GM12878 (cell line): ENCODE data around the gene ADAM10. TPM values are rescaled to one million over a fixed set of nuclear protein-coding genes. Genes with fewer than 3 reads are reported as not detected.

Experiments
- polyA plus RNA-seq, 11 experiments: library from polyadenylated mRNA; depleted of rRNA in 4 of 11; unstranded in 6 of 11; stranded (reverse) in 5 of 11; fragments of >200 nt; fragmentation: Nextera tagmentation in 4 of 11; fragmentation: Illumina TruSeq in 1 of 11; extraction: Ambion mirVana in 4 of 11; extraction: Trizol in 1 of 11; gene quantifications; 1 replicate in 1 of 11; 2 replicates in 10 of 11; pipeline versions ENCODE4 v1.2.1 to v1.2.3, GENCODE V29; 2011 to 2016; ENCODE audit warnings: inconsistent platforms in 2 of 11, missing spikeins in 2 of 11, low read depth in 1 of 11
- small RNA-seq: library from RNA; depleted of rRNA; stranded (forward); fragments of <200 nt; gene quantifications from one replicate; pipeline ENCODE3, GENCODE V24; 2014
- total RNA-seq, 4 experiments: library from RNA; depleted of rRNA in 3 of 4; stranded (reverse); fragments of >200 nt in 3 of 4; fragmentation: Illumina TruSeq in 1 of 4; extraction: Trizol in 1 of 4; gene quantifications; 2 replicates each; pipeline versions ENCODE4 v1.2.1 to v1.2.3, GENCODE V29; 2013 to 2021

Gene ADAM10
- total and polyA plus RNA-seq, 10 of the 15 experiments (the other 5 are each of a cell fraction or from before 2014, with no cell fraction given), result 10.0 to 88.9 (median 51.7) TPM

Small RNA genes within 50 kb of the gene (small RNA-seq; reads per million reads assigned to genes)
- gene AC091046.1 (not detected), gene RF00012 (not detected)

Other genes with a start within 250 kb of the ADAM10 start
- 2.7 and 2.8 TPM in 2 replicates for gene MINDY2, start 21.6 kb upstream of the ADAM10 start, total RNA-seq (2014; rRNA removed)
- 3.6 and 3.8 TPM in 2 replicates for gene MINDY2, start 21.6 kb upstream of the ADAM10 start, total RNA-seq (2014; rRNA removed; fragmentation: Illumina TruSeq; extraction: Trizol)
- 4.2 and 5.2 TPM in 2 replicates for gene MINDY2, start 21.6 kb upstream of the ADAM10 start, total RNA-seq (2021)
- 6.0 and 12.9 TPM in 2 replicates for gene MINDY2, start 21.6 kb upstream of the ADAM10 start, polyA plus RNA-seq (2011; rRNA removed)
- 2.4 and 3.3 TPM in 2 replicates for gene MINDY2, start 21.6 kb upstream of the ADAM10 start, polyA plus RNA-seq (2014; fragmentation: Illumina TruSeq; extraction: Trizol)
- gene MINDY2, start 21.6 kb upstream of the ADAM10 start, polyA plus RNA-seq (2014; fragmentation: Nextera tagmentation; extraction: Ambion mirVana), result under 1 TPM; 0.73 to 0.74 TPM
- gene MINDY2, start 21.6 kb upstream of the ADAM10 start, polyA plus RNA-seq (2014; rRNA removed), result 1.5 and 2.2 TPM in 2 replicates
- gene MINDY2, start 21.6 kb upstream of the ADAM10 start, polyA plus RNA-seq (2016; fragmentation: Nextera tagmentation; extraction: Ambion mirVana), result 1 to 10 TPM; 8.9 to 9.4 TPM
- gene SLTM, start 184.0 kb upstream of the ADAM10 start, total RNA-seq (2014; rRNA removed), result 89.6 and 98.9 TPM in 2 replicates
- gene SLTM, start 184.0 kb upstream of the ADAM10 start, total RNA-seq (2014; rRNA removed; fragmentation: Illumina TruSeq; extraction: Trizol), result 142 and 152 TPM in 2 replicates
- 69.8 and 77.9 TPM in 2 replicates for gene SLTM, start 184.0 kb upstream of the ADAM10 start, total RNA-seq (2021)
- gene SLTM, start 184.0 kb upstream of the ADAM10 start, polyA plus RNA-seq (2011; rRNA removed), result 50.5 and 51.0 TPM in 2 replicates
- gene SLTM, start 184.0 kb upstream of the ADAM10 start, polyA plus RNA-seq (2014; fragmentation: Illumina TruSeq; extraction: Trizol), result 129 and 152 TPM in 2 replicates
- gene SLTM, start 184.0 kb upstream of the ADAM10 start, polyA plus RNA-seq (2014; fragmentation: Nextera tagmentation; extraction: Ambion mirVana), result 10 to 100 TPM; 81.0 to 92.2 TPM
- gene SLTM, start 184.0 kb upstream of the ADAM10 start, polyA plus RNA-seq (2014; rRNA removed), result 77.4 and 79.9 TPM in 2 replicates
- 100 to 1,000 TPM; 111 TPM for gene SLTM, start 184.0 kb upstream of the ADAM10 start, polyA plus RNA-seq (2016; fragmentation: Nextera tagmentation; extraction: Ambion mirVana)
- gene RNF111, start 238.0 kb upstream of the ADAM10 start, total RNA-seq (2014; rRNA removed), result 13.1 and 13.8 TPM in 2 replicates
- 15.1 and 16.8 TPM in 2 replicates for gene RNF111, start 238.0 kb upstream of the ADAM10 start, total RNA-seq (2014; rRNA removed; fragmentation: Illumina TruSeq; extraction: Trizol)
- 22.3 and 25.0 TPM in 2 replicates for gene RNF111, start 238.0 kb upstream of the ADAM10 start, total RNA-seq (2021)
- 30.4 and 34.7 TPM in 2 replicates for gene RNF111, start 238.0 kb upstream of the ADAM10 start, polyA plus RNA-seq (2011; rRNA removed)
- 17.8 and 18.1 TPM in 2 replicates for gene RNF111, start 238.0 kb upstream of the ADAM10 start, polyA plus RNA-seq (2014; fragmentation: Illumina TruSeq; extraction: Trizol)
- 1 to 10 TPM; 8.6 TPM for gene RNF111, start 238.0 kb upstream of the ADAM10 start, polyA plus RNA-seq (2014; fragmentation: Nextera tagmentation; extraction: Ambion mirVana)
- 13.8 and 15.2 TPM in 2 replicates for gene RNF111, start 238.0 kb upstream of the ADAM10 start, polyA plus RNA-seq (2014; rRNA removed)
- 10 to 100 TPM; 16.3 to 22.0 TPM for gene RNF111, start 238.0 kb upstream of the ADAM10 start, polyA plus RNA-seq (2016; fragmentation: Nextera tagmentation; extraction: Ambion mirVana)